Gastroesophageal sphincter (tissue), 4 donors: Measurements from ENCODE around the gene RREB1. TPM values are rescaled to one million over a fixed set of nuclear protein-coding genes. Genes with fewer than 3 reads are reported as not detected.

Experiments used
- ATAC-seq: fragments of 150-250 bp; one replicate; pipeline ENCODE4 v1.9.1; 2016; ENCODE audit warnings: mild to moderate bottlenecking, moderate library complexity
- H3K27ac ChIP-seq, 4 donors: fragments of 200-600 bp; sonication (generic) in 3 of 4; 1 replicate in 3 of 4; 2 replicates in 1 of 4; pipeline ENCODE4 v1.5.1; 2016 to 2019
- H3K27me3 ChIP-seq: fragments of 200-600 bp; sonication (generic); one replicate; pipeline ENCODE4 v1.5.1; 2019
- H3K36me3 ChIP-seq, 2 donors: fragments of 200-600 bp; sonication (generic); one replicate each; pipeline ENCODE4 v1.5.1; 2019; ENCODE audit warnings: control low read depth in 1 of 2
- H3K4me1 ChIP-seq, 3 donors: fragments of 200-600 bp; sonication (generic); 1 replicate in 2 of 3; 2 replicates in 1 of 3; pipeline ENCODE4 v1.5.1; 2016 to 2019; ENCODE audit warnings: control low read depth in 2 of 3
- H3K4me3 ChIP-seq, 2 donors: fragments of 200-600 bp; sonication (generic); one replicate each; pipeline ENCODE4 v1.5.1; 2019; ENCODE audit warnings: mild to moderate bottlenecking in 1 of 2, moderate library complexity in 1 of 2
- H3K9me3 ChIP-seq, 3 donors: fragments of 200-600 bp; sonication (generic); one replicate each; pipeline ENCODE4 v1.5.1; 2017 to 2019; ENCODE audit warnings: control low read depth in 2 of 3
- CTCF ChIP-seq, 4 experiments: fragments of 200-600 bp in 2 of 4; fragments of 450-650 bp in 2 of 4; sonication (generic) in 1 of 4; IDR thresholded peaks; one replicate each; pipeline ENCODE4 v1.5.1; 2017 to 2019; ENCODE audit warnings: antibody characterized with exemption in 4 of 4, mild to moderate bottlenecking in 2 of 4, moderate library complexity in 2 of 4
- EP300 ChIP-seq: sonication (generic); formaldehyde crosslinking; IDR thresholded peaks from one replicate; pipeline ENCODE4 v1.6.1; 2017; ENCODE audit warnings: antibody characterized with exemption, mild to moderate bottlenecking
- POLR2A ChIP-seq, 2 donors: fragments of 450-650 bp; IDR thresholded peaks; one replicate each; pipeline ENCODE4 v1.6.1; 2017; ENCODE audit warnings: antibody characterized with exemption in 2 of 2, mild to moderate bottlenecking in 2 of 2, moderate library complexity in 1 of 2
- POLR2AphosphoS5 ChIP-seq: sonication (generic); formaldehyde crosslinking; IDR thresholded peaks from one replicate; pipeline ENCODE4 v1.6.1; 2017; ENCODE audit warnings: antibody characterized with exemption
- WGBS, 2 donors: methylation state at CpG; one replicate each; pipeline ENCODE4 v1.1.5; 2018; ENCODE audit warnings: low coverage in 1 of 2; 5-methylcytosine and 5-hydroxymethylcytosine counted together
- total RNA-seq, 4 donors: library from RNA; depleted of rRNA; stranded (reverse); fragments of >200 nt; gene quantifications; one replicate each; pipeline ENCODE4 v1.1.0, GENCODE V29; 2016

Gene RREB1
- total RNA-seq, 4 donors from 2014 or later = 20.3 to 40.8 (median 28.1) TPM

GRCh38 chr6:7245668-7246393 is 138.1 kb downstream of the RREB1 start:
- H3K36me3 ChIP-seq = peaks cover 0 to 75% of the 10 kb centered on the region in 2 donors
- H3K4me3 ChIP-seq = no peak overlapping the region
- peaks cover 0 to 11% (median 0%) of the 10 kb centered on the region in 3 donors for H3K4me1 ChIP-seq
- H3K9me3 ChIP-seq = no peaks in the 10 kb centered on the region
- no peak for ATAC-seq
- TF ChIP-seq POLR2AphosphoS5 (no peak), EP300 (no peak), POLR2A (IDR thresholded peaks at IDR 0.05) (no peak), CTCF (IDR thresholded peaks at IDR 0.05) (no peak)
- no peak overlapping the region for H3K27ac ChIP-seq
- 79 to 90% methylated on average over 5 to 6 of the region's 15 CpGs for WGBS, 2 donors
- no peaks in the 10 kb centered on the region for H3K27me3 ChIP-seq

GRCh38 chr6:7246401-7247178 is 138.8 kb downstream of the RREB1 start:
- TF ChIP-seq POLR2AphosphoS5 (no peak), CTCF (IDR thresholded peaks at IDR 0.05) (no peak), POLR2A (IDR thresholded peaks at IDR 0.05) (no peak), EP300 (no peak)
- peaks cover 0 to 74% of the 10 kb centered on the region in 2 donors for H3K36me3 ChIP-seq
- ATAC-seq = no peak
- H3K4me1 ChIP-seq = peaks cover 0 to 11% (median 0%) of the 10 kb centered on the region in 3 donors
- WGBS, 2 donors = 92 to 94% methylated on average over 15 to 23 of the region's 71 CpGs
- no peaks in the 10 kb centered on the region for H3K27me3 ChIP-seq
- no peaks in the 10 kb centered on the region for H3K9me3 ChIP-seq
- no peak overlapping the region for H3K27ac ChIP-seq
- H3K4me3 ChIP-seq = no peak overlapping the region

- Histone ChIP-seq H3K27ac (no peak overlapping the region), H3K4me3 (no peak overlapping the region), H3K36me3 (peaks cover 0 to 74% of the 10 kb centered on the region in 2 donors), H3K4me1 (peaks cover 0 to 11% (median 0%) of the 10 kb centered on the region in 3 donors), H3K9me3 (no peaks in the 10 kb centered on the region), H3K27me3 (no peaks in the 10 kb centered on the region)
- no peak for TF ChIP-seq POLR2A (IDR thresholded peaks at IDR 0.05)
- TF ChIP-seq CTCF (IDR thresholded peaks at IDR 0.05) = no peak
- ATAC-seq = no peak
- WGBS, 2 donors = 82 to 100% methylated on average over 3 to 9 of the region's 15 CpGs
Measured at GRCh38 chr6:7247179-7247456, 139.4 kb downstream of the RREB1 start.

GRCh38 chr6:7247828-7248227 is 140.1 kb downstream of the RREB1 start:
- 100% methylated on average over 2 of the region's 13 CpGs; no CpG with 5 or more reads in 1 of the 2 donors for WGBS, 2 donors
- peaks cover 0 to 80% of the 10 kb centered on the region in 2 donors for H3K36me3 ChIP-seq

More at GRCh38 chr6:7247828-7248227, 140.1 kb downstream of the RREB1 start:
- H3K27me3 ChIP-seq = no peaks in the 10 kb centered on the region
- no peak for TF ChIP-seq POLR2AphosphoS5
- TF ChIP-seq CTCF (IDR thresholded peaks at IDR 0.05) = no peak
- TF ChIP-seq EP300 = no peak
- TF ChIP-seq POLR2A (IDR thresholded peaks at IDR 0.05) = no peak
- no peak overlapping the region for H3K27ac ChIP-seq
- H3K9me3 ChIP-seq = no peaks in the 10 kb centered on the region
- ATAC-seq = no peak
- peaks cover 0 to 6% (median 0%) of the 10 kb centered on the region in 3 donors for H3K4me1 ChIP-seq
- H3K4me3 ChIP-seq = no peak overlapping the region
